CD14-positive monocyte (primary cell): ENCODE results near the gene CREB5. TPM values are rescaled to one million over a fixed set of nuclear protein-coding genes. Genes with fewer than 3 reads are reported as not detected.
A peak's percentile ranks its signal among the peaks of the same experiment; 100 is the strongest.

ENCODE experiments used
- DNase-seq, 3 donors: peaks; one replicate each; pipeline ENCODE4 v3.0.0-alpha.2; 2011 to 2022
- H2AFZ ChIP-seq: 2 replicates; pipeline ENCODE4 v1.6.0; 2012; ENCODE audit warnings: mild to moderate bottlenecking, low read depth, low read length, inconsistent platforms; ENCODE audit not compliant: insufficient read depth, poor library complexity, severe bottlenecking
- H3K27ac ChIP-seq, 2 donors: 1 replicate in 1 of 2; 2 replicates in 1 of 2; pipeline ENCODE4 v1.5.1; 2012 to 2013; ENCODE audit warnings: low read length in 2 of 2, control low read depth in 1 of 2, inconsistent platforms in 1 of 2, low read depth in 1 of 2, mild to moderate bottlenecking in 1 of 2
- H3K27me3 ChIP-seq, 2 donors: one replicate each; pipeline versions ENCODE4 v1.6.0 to v1.6.1; 2011 to 2013; ENCODE audit warnings: low read length in 2 of 2; ENCODE audit not compliant: control insufficient read depth in 2 of 2, insufficient read depth in 2 of 2
- H3K36me3 ChIP-seq, 2 donors: replicated peaks in 1 of 2; 1 replicate in 1 of 2; 2 replicates in 1 of 2; pipeline versions ENCODE4 v1.5.1 to v1.6.1; 2012 to 2013; ENCODE audit warnings: low read length in 2 of 2, control low read depth in 1 of 2, inconsistent platforms in 1 of 2, mild to moderate bottlenecking in 1 of 2; ENCODE audit not compliant: insufficient read depth in 2 of 2, control insufficient read depth in 1 of 2
- H3K4me1 ChIP-seq, 2 donors: 1 replicate in 1 of 2; 2 replicates in 1 of 2; pipeline versions ENCODE4 v1.5.1 to v1.6.1; 2012 to 2013; ENCODE audit warnings: low read length in 2 of 2, control low read depth in 1 of 2, inconsistent platforms in 1 of 2, mild to moderate bottlenecking in 1 of 2, moderate library complexity in 1 of 2; ENCODE audit not compliant: insufficient read depth in 2 of 2, control insufficient read depth in 1 of 2
- H3K4me2 ChIP-seq: replicated peaks from 2 replicates; pipeline ENCODE3; 2012; ENCODE audit warnings: low read length, moderate library complexity, mild to moderate bottlenecking; ENCODE audit not compliant: poor library complexity, severe bottlenecking; ENCODE audit errors: extremely low read depth
- H3K4me3 ChIP-seq, 3 experiments: fragments of 200-600 bp in 1 of 3; sonication (generic) in 1 of 3; replicated peaks in 1 of 3; 1 replicate in 2 of 3; 2 replicates in 1 of 3; pipeline ENCODE4 v1.5.1; 2011 to 2013; ENCODE audit warnings: low read length in 3 of 3, mild to moderate bottlenecking in 3 of 3, control low read depth in 2 of 3, low read depth in 2 of 3, inconsistent platforms in 1 of 3, moderate library complexity in 1 of 3
- H3K79me2 ChIP-seq: 2 replicates; pipeline ENCODE4 v1.6.0; 2012; ENCODE audit warnings: mild to moderate bottlenecking, control low read depth, inconsistent platforms, low read length, moderate library complexity; ENCODE audit not compliant: insufficient read depth
- H3K9ac ChIP-seq: 2 replicates; pipeline ENCODE4 v1.6.0; 2017; ENCODE audit warnings: low read length, mild to moderate bottlenecking; ENCODE audit not compliant: insufficient read depth, poor library complexity, severe bottlenecking
- H3K9me3 ChIP-seq, 2 donors: replicated peaks in 1 of 2; 1 replicate in 1 of 2; 2 replicates in 1 of 2; pipeline versions ENCODE4 v1.5.1 to v1.6.1; 2012 to 2013; ENCODE audit warnings: low read length in 2 of 2, control low read depth in 1 of 2; ENCODE audit not compliant: control insufficient read depth in 1 of 2, insufficient read depth in 1 of 2
- H4K20me1 ChIP-seq: 2 replicates; pipeline ENCODE4 v1.6.0; 2012; ENCODE audit warnings: mild to moderate bottlenecking, low read length, control low read depth, moderate library complexity; ENCODE audit not compliant: insufficient read depth
- H3K27ac Mint-ChIP-seq, 7 donors: one replicate each; pipeline ENCODE4 v1.8.0; 2020; ENCODE audit warnings: mild to moderate bottlenecking in 7 of 7, mixed read lengths in 7 of 7, moderate library complexity in 6 of 7, inconsistent platforms in 2 of 7
- H3K27me3 Mint-ChIP-seq, 3 donors: one replicate each; pipeline ENCODE4 v1.8.0; 2021 to 2022; ENCODE audit warnings: low read depth in 3 of 3, mild to moderate bottlenecking in 3 of 3, mixed read lengths in 3 of 3, moderate library complexity in 3 of 3, inconsistent platforms in 1 of 3
- H3K36me3 Mint-ChIP-seq, 2 donors: one replicate each; pipeline ENCODE4 v1.8.0; 2020; ENCODE audit warnings: mixed read lengths in 2 of 2, inconsistent platforms in 1 of 2, mild to moderate bottlenecking in 1 of 2
- H3K4me1 Mint-ChIP-seq: one replicate; pipeline ENCODE4 v1.8.0; 2020; ENCODE audit warnings: mild to moderate bottlenecking, mixed read lengths
- H3K4me3 Mint-ChIP-seq, 2 donors: one replicate each; pipeline ENCODE4 v1.8.0; 2020; ENCODE audit warnings: mild to moderate bottlenecking in 2 of 2, mixed read lengths in 2 of 2, moderate library complexity in 1 of 2
- H3K9me3 Mint-ChIP-seq, 7 donors: one replicate each; pipeline ENCODE4 v1.8.0; 2020 to 2022; ENCODE audit warnings: mixed read lengths in 7 of 7, mild to moderate bottlenecking in 6 of 7, moderate library complexity in 6 of 7, inconsistent platforms in 2 of 7
- CTCF ChIP-seq: fragments of 200-600 bp; IDR thresholded peaks from one replicate; pipeline ENCODE4 v1.8.0; 2022; ENCODE audit warnings: antibody characterized with exemption, mild to moderate bottlenecking
- WGBS: methylation state at CpG from one replicate; pipeline ENCODE4 v1.1.5; 2013; ENCODE audit warnings: missing lambda C conversion rate; ENCODE audit not compliant: insufficient coverage; 5-methylcytosine and 5-hydroxymethylcytosine counted together
- intact Hi-C, 2 donors: fragments of 100-400 bp; cut with micrococcal nuclease; formaldehyde crosslinking; loops; one replicate each; pipeline versions ENCODE4 v1.15.0 to v1.15.1; 2023
- polyA plus RNA-seq, 3 donors: library from polyadenylated mRNA; depleted of rRNA in 1 of 3; unstranded in 2 of 3; stranded (reverse) in 1 of 3; fragments of 300-500 nt in 2 of 3; fragments of >200 nt in 1 of 3; fragmentation: Illumina TruSeq in 2 of 3; gene quantifications; 1 replicate in 2 of 3; 2 replicates in 1 of 3; pipeline ENCODE4 v1.2.3, GENCODE V29; 2012 to 2021

CREB5 gene
- polyA plus RNA-seq, 3 donors, result 25.1 to 72.3 (median 44.2) TPM

GRCh38 chr7:28419716-28420115 lies 7.4 kb downstream of the CREB5 start:
- intact Hi-C loops, result no loop called here
- Histone ChIP-seq H3K9me3 (no peaks in the 10 kb centered on the region), H2AFZ (no peak overlapping the region), H3K27ac (no peak overlapping the region), H3K4me2 (no peak overlapping the region), H4K20me1 (no peaks in the 10 kb centered on the region), H3K79me2 (no peaks in the 10 kb centered on the region), H3K4me1 (no peaks in the 10 kb centered on the region), H3K36me3 (no peaks in the 10 kb centered on the region), H3K27me3 (peaks cover 23 to 39% of the 10 kb centered on the region in 2 donors), H3K4me3 (no peak overlapping the region), H3K9ac (no peak overlapping the region)
- H3K9me3 Mint-ChIP-seq, result no peaks in the 10 kb centered on the region
- no peaks in the 10 kb centered on the region for H3K36me3 Mint-ChIP-seq
- no peak overlapping the region for H3K4me3 Mint-ChIP-seq
- no peak overlapping the region for H3K27ac Mint-ChIP-seq
- DNase-seq, result peak in 1 of 3 donors; percentile 40
- TF ChIP-seq CTCF, result no peak
- WGBS, result no CpG with 5 or more reads among the region's 2 CpGs
- H3K27me3 Mint-ChIP-seq, result peaks cover 16 to 34% (median 19%) of the 10 kb centered on the region in 3 donors
- no peaks in the 10 kb centered on the region for H3K4me1 Mint-ChIP-seq

- intact Hi-C loops, result no loop called here
- no peak overlapping the region for H2AFZ ChIP-seq
- H3K9me3 Mint-ChIP-seq, result no peaks in the 10 kb centered on the region
- no peaks in the 10 kb centered on the region for H3K36me3 ChIP-seq
- H3K4me1 ChIP-seq, result no peaks in the 10 kb centered on the region
- H3K9ac ChIP-seq, result no peak overlapping the region
- H4K20me1 ChIP-seq, result no peaks in the 10 kb centered on the region
- no peaks in the 10 kb centered on the region for H3K9me3 ChIP-seq
- no peaks in the 10 kb centered on the region for H3K36me3 Mint-ChIP-seq
- H3K27ac Mint-ChIP-seq, result no peak overlapping the region
- no peaks in the 10 kb centered on the region for H3K4me1 Mint-ChIP-seq
- H3K79me2 ChIP-seq, result no peaks in the 10 kb centered on the region
- no peak overlapping the region for H3K4me3 Mint-ChIP-seq
- DNase-seq, result no peak
- H3K27me3 ChIP-seq, result peaks cover 10 to 22% of the 10 kb centered on the region in 2 donors
- peaks cover 4 to 18% (median 5%) of the 10 kb centered on the region in 3 donors for H3K27me3 Mint-ChIP-seq
- no peak overlapping the region for H3K27ac ChIP-seq
- no peak for TF ChIP-seq CTCF
- H3K4me2 ChIP-seq, result no peak overlapping the region
- H3K4me3 ChIP-seq, result no peak overlapping the region
Measured at GRCh38 chr7:28423112-28423511, 10.8 kb downstream of the CREB5 start.
